ENCODE results near the gene SGMS1. TPM values are rescaled to one million over a fixed set of nuclear protein-coding genes. Genes with fewer than 3 reads are reported as not detected.

Gene SGMS1
- total RNA-seq, 4 donors from 2014 or later: 28.3 to 44.5 (median 41.7) TPM

DNA sequence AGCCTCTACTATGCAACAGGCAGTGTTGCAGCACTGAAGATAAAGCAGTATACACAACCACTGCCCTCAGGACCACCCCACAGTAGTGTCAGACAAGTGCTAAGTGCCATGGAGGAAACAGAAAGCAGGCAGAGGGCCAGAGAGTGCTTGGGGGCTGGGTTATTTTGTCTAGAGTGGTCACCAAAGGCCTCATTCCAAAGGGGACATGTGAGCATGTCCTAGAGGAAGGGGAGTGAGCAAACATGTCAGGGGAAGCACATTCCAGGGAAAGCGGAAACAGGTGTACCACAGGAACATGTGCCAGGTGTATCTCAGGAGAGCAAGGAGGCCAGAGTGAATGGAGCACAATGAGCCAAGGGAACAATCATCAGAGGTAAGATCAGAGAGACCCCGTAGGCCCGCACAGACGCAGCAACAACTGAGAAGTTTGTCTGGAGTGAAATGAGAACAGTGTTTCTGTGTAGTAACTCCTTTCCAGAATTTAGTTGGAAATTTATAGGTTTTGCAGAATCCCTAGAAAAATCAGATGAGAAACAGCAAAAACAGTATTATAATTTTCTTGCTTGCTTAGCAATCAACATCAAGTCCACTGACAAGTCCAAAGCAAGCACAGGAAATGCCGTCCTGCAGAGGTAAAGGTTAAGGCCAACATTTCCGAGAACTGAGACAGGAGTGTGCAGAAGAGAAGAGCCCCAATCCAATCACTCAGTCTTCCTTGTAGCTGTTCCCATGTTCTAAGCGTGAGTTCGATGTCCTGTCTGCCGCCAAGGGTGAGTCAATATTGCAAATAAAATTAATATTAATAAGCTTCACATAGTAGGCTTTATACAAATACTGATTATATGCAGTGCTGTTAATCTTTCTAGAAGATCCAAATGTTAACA lies 67.3 kb downstream of the SGMS1 start:
- intact Hi-C loops (cut with DNase I; ENCODE audit: low total_unique reads): loop anchor here (5.0 kb wide), 1 partner anchor 66 kb away; the partner anchor contains the start of gene SGMS1

GRCh38 chr10:50554995-50555568 lies 68.7 kb downstream of the SGMS1 start:
- Histone ChIP-seq H3K27me3 (no peaks in the 10 kb centered on the region), H3K9me3 (no peaks in the 10 kb centered on the region), H3K27ac (peak overlapping the region; percentile 7 to 44 (median 34)), H3K36me3 (no peaks in the 10 kb centered on the region), H3K4me1 (peaks cover 6 to 42% (median 25%) of the 10 kb centered on the region in 4 donors), H3K4me3 (no peak overlapping the region)
- 56 to 63% methylated on average over 1 to 3 of the region's 3 CpGs for WGBS, 2 donors (ENCODE audit: low coverage in 1 of 2)
- intact Hi-C loops (cut with DNase I; ENCODE audit: low total_unique reads) (loop anchor here (5.0 kb wide), 1 partner anchor 67 kb away; the partner anchor contains the start of gene SGMS1), in situ Hi-C loops (cut with MboI; ENCODE audit: low pct_ligation_motif_present in 1 of 4, low pct_unique_long_range_greater_than_20kb in 1 of 4, low sequenced_read_pairs in 3 of 4) (no loop called here)
- DNase-seq: no peak
- TF ChIP-seq, protein P1, sequence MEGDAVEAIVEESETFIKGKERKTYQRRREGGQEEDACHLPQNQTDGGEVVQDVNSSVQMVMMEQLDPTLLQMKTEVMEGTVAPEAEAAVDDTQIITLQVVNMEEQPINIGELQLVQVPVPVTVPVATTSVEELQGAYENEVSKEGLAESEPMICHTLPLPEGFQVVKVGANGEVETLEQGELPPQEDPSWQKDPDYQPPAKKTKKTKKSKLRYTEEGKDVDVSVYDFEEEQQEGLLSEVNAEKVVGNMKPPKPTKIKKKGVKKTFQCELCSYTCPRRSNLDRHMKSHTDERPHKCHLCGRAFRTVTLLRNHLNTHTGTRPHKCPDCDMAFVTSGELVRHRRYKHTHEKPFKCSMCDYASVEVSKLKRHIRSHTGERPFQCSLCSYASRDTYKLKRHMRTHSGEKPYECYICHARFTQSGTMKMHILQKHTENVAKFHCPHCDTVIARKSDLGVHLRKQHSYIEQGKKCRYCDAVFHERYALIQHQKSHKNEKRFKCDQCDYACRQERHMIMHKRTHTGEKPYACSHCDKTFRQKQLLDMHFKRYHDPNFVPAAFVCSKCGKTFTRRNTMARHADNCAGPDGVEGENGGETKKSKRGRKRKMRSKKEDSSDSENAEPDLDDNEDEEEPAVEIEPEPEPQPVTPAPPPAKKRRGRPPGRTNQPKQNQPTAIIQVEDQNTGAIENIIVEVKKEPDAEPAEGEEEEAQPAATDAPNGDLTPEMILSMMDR (IDR thresholded peaks at IDR 0.05): no peak
- TF ChIP-seq EP300 (IDR thresholded peaks at IDR 0.05; ENCODE audit: low read depth): no peak
- no peak for TF ChIP-seq POLR2AphosphoS5 (IDR thresholded peaks at IDR 0.05)
- no peak for TF ChIP-seq POLR2A (IDR thresholded peaks at IDR 0.05)

More for the DNA sequence above, 67.3 kb downstream of the SGMS1 start:
- 93 to 95% methylated on average over 5 to 9 of the region's 9 CpGs for WGBS, 2 donors (ENCODE audit: low coverage in 1 of 2)
- no peak for DNase-seq
- Histone ChIP-seq H3K4me1 (peaks cover 9 to 40% (median 24%) of the 10 kb centered on the region in 4 donors), H3K36me3 (no peaks in the 10 kb centered on the region), H3K27ac (peak overlapping the region in 1 of 4 donors; percentile 28), H3K9me3 (no peaks in the 10 kb centered on the region), H3K4me3 (no peak overlapping the region), H3K27me3 (no peaks in the 10 kb centered on the region)
- in situ Hi-C loops (cut with MboI; ENCODE audit: low pct_ligation_motif_present in 1 of 4, low pct_unique_long_range_greater_than_20kb in 1 of 4, low sequenced_read_pairs in 3 of 4): no loop called here
- TF ChIP-seq POLR2AphosphoS5 (IDR thresholded peaks at IDR 0.05) (no peak), POLR2A (IDR thresholded peaks at IDR 0.05) (no peak), EP300 (IDR thresholded peaks at IDR 0.05; ENCODE audit: low read depth) (no peak)
- TF ChIP-seq, protein P1 (IDR thresholded peaks at IDR 0.05): no peak

- Histone ChIP-seq H3K36me3 (no peaks in the 10 kb centered on the region), H3K9me3 (no peaks in the 10 kb centered on the region), H3K27me3 (no peaks in the 10 kb centered on the region), H3K27ac (peak overlapping the region; percentile 7 to 44 (median 34)), H3K4me1 (peaks cover 6 to 46% (median 27%) of the 10 kb centered on the region in 4 donors), H3K4me3 (no peak overlapping the region)
- WGBS, 2 donors (ENCODE audit: low coverage in 1 of 2): 77 to 80% methylated on average over 4 of the region's 4 CpGs
- intact Hi-C loops (cut with DNase I; ENCODE audit: low total_unique reads): no loop called here
- TF ChIP-seq POLR2AphosphoS5 (IDR thresholded peaks at IDR 0.05) (no peak), EP300 (IDR thresholded peaks at IDR 0.05; ENCODE audit: low read depth) (no peak), POLR2A (IDR thresholded peaks at IDR 0.05) (no peak)
- TF ChIP-seq, protein P1 (IDR thresholded peaks at IDR 0.05): no peak
- in situ Hi-C loops (cut with MboI; ENCODE audit: low pct_ligation_motif_present in 1 of 4, low pct_unique_long_range_greater_than_20kb in 1 of 4, low sequenced_read_pairs in 3 of 4): no loop called here
- no peak for DNase-seq
These were observed 69.3 kb downstream of the SGMS1 start for GRCh38 chr10:50554376-50554994.

Measured in transverse colon (tissue), 4 donors.